Measurements from ENCODE around the gene GRIK1.

Gene GRIK1

GRCh38 chr21:29657240-29657989 is 282.4 kb downstream of the GRIK1 start:
- TF ChIP-seq, protein P1, sequence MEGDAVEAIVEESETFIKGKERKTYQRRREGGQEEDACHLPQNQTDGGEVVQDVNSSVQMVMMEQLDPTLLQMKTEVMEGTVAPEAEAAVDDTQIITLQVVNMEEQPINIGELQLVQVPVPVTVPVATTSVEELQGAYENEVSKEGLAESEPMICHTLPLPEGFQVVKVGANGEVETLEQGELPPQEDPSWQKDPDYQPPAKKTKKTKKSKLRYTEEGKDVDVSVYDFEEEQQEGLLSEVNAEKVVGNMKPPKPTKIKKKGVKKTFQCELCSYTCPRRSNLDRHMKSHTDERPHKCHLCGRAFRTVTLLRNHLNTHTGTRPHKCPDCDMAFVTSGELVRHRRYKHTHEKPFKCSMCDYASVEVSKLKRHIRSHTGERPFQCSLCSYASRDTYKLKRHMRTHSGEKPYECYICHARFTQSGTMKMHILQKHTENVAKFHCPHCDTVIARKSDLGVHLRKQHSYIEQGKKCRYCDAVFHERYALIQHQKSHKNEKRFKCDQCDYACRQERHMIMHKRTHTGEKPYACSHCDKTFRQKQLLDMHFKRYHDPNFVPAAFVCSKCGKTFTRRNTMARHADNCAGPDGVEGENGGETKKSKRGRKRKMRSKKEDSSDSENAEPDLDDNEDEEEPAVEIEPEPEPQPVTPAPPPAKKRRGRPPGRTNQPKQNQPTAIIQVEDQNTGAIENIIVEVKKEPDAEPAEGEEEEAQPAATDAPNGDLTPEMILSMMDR (conservative IDR thresholded peaks at IDR 0.05), result no peak
- H3K27ac ChIP-seq, result no peak overlapping the region

GRCh38 chr21:29656504-29657239 is 283.1 kb downstream of the GRIK1 start:
- no peak overlapping the region for H3K27ac ChIP-seq
- TF ChIP-seq, protein P1 (conservative IDR thresholded peaks at IDR 0.05), result no peak

- TF ChIP-seq, protein P1 (conservative IDR thresholded peaks at IDR 0.05), result no peak
- H3K27ac ChIP-seq, result no peak overlapping the region
These were observed 284.2 kb downstream of the GRIK1 start for GRCh38 chr21:29655577-29655976.

DNA sequence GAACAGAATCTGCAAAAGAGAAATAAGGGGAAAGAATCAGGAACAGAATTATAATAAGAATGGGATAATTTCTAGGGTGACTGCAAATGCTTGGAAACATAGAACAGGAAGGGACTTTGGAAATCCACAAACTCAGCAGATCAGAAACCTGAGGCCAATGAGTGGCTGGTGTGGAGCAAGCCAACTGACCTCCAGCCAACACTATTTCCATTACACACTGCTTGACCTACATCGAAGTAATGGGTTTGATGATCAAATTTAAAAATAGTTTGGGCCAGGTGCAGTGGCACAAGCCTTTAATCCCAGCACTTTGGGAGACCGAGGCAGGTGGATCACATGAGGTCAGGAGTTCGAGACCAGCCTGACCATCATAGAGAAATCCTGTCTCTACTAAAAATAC is 284.9 kb downstream of the GRIK1 start:
- H3K27ac ChIP-seq, result no peak overlapping the region
- TF ChIP-seq, protein P1 (conservative IDR thresholded peaks at IDR 0.05), result no peak

DNA sequence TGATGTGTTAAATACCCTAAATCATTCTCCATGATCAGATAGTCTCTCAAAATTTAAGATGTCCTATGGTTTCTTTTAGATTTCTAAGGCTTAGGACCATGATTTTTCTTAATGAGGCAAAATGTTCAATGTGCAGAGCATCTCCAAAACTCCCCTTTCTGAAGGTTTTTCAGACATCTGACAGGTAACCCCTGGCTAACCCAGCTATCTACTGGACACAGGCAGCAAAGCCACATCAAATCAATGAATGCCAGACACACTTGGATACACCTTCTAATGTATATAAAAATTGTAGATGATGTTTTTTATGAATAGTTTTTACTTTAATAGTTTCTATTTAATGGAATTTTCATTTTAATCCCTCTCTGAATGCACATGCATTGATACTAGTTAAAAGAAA is 285.6 kb downstream of the GRIK1 start:
- no peak overlapping the region for H3K27ac ChIP-seq
- TF ChIP-seq, protein P1 (conservative IDR thresholded peaks at IDR 0.05), result no peak

- TF ChIP-seq, protein P1 (conservative IDR thresholded peaks at IDR 0.05), result no peak
- no peak overlapping the region for H3K27ac ChIP-seq
These were observed 289.2 kb downstream of the GRIK1 start for GRCh38 chr21:29650523-29651022.

- no peak overlapping the region for H3K27ac ChIP-seq
- TF ChIP-seq, protein P1 (conservative IDR thresholded peaks at IDR 0.05), result no peak
These were observed 290.4 kb downstream of the GRIK1 start for GRCh38 chr21:29649406-29649814.

Measured in VCaP (cell line).